GM18499 (cell line): ENCODE results near the gene OCA2.

Experiments
- ATAC-seq: cut with Tn5 transposase; IDR thresholded peaks from one replicate; pipeline ENCODE4 v1.9.1; 2021; ENCODE audit warnings: moderate number of reproducible peaks; ENCODE audit not compliant: insufficient read depth, unreplicated experiment

The OCA2 gene

DNA sequence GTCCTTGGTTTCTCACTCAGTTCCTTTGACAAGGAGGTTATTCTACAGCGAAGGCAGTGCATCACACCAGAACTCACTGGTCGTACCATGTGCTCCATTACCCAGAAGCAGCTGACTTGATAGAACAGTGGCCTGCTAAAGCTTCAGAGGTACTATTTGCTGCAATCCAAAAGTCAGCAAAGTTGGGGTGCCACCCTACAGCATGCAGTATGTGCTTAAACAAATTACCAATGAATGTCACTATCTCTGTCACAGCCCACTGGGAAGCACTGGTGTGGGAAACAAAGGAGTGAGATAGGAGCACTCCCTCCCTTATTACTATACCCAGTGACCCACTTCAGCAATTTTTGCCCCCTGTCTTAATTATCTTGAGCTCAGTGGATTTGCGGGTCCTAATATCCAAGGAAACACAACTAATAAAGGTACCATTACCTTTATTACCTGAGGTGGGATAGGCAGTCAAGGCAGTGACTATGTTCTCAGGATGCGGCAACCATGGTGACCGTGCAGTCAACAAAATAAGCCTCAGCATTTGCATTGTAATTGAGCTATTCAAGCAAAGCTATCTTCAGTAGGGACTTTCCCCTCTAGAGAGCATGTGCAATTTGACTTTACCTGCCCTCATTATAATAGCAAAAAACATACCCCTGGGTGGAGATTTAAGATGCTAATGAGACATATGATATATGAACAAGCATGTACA is 199.4 kb downstream of the OCA2 start:
- ATAC-seq = no peak

GRCh38 chr15:27897481-27897880 is 201.6 kb downstream of the OCA2 start:
- ATAC-seq = no peak

GRCh38 chr15:27894645-27895044 is 204.5 kb downstream of the OCA2 start:
- ATAC-seq = no peak

GRCh38 chr15:27889258-27889657 is 209.9 kb downstream of the OCA2 start:
- ATAC-seq = no peak

DNA sequence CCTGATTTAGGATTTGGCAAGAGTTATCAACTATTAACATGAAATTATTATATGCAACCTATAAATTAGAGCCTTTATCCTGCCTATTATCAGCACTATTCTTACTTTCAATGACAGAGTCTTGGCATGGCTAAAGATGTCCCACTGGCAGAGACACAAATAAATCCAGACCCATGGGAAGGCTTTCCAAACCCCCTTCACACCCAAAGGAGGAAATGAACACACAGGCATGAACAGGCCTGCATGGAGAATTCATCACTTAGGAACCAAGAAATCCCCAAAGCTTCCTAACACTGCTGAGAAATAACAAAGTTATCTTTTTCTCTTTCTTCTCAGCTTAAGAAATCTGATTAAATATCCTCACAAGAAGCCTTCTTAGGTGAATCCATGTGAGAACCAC is 213.9 kb downstream of the OCA2 start:
- no peak for ATAC-seq

DNA sequence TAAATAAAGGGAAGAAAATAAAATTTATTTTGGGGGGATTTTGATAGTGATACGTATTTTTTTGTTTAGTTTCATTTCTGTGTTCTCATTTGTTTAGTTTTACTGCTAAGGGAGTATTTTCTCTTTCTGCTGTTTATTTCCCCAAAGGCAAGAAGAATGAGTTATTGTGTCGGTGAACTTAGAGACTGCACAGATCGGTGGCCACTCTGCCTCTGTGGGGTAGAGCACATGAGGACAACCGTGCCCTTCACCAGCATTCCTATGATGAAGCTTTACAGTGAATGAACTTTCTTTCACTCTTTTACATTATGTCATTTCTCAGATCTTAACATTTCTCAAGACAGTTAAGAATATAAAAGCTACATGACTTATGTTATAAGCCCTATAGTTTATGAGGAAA is 214.4 kb downstream of the OCA2 start:
- ATAC-seq = no peak

DNA sequence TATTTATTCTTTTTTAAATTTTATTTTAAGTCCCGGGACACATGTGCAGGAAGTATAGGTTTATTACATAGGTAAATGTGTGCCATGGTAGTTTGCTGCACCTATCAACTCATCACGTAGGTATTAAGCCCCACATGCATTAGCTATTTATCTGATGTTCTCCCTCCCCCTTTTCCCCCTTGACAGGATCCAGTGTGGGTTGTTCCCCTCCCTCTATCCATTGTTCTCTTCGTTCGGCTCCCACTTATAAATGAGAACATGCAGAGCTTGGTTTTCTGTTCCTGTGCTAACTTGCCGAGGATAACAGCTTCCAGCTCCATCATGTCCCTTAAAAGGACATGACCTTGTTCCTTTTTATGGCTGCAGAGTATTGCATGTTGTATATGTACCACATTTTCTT is 220.3 kb downstream of the OCA2 start:
- ATAC-seq = no peak

- no peak for ATAC-seq
Observed at GRCh38 chr15:27873828-27874227, 225.3 kb downstream of the OCA2 start.

GRCh38 chr15:27873039-27873438 is 226.1 kb downstream of the OCA2 start:
- no peak for ATAC-seq

DNA sequence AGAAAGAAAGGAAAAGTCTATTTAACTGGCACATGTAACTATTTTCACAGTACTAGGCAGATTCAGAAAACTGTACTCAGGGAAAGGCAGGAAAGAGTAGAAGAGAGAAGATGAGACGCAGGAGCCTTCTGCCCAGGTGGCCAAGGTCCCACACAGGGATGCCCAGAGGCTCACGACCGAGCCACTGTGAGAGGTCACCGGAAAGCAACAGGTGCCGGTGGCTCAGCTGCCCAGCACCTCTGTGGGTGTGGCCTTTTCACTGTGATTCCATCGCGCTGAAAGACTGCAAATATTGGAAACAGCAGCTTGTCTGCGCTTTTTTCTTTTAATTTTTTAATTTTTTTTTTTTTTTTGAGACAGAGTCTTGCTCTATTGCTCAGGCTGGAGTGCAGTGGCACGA is 226.8 kb downstream of the OCA2 start:
- no peak for ATAC-seq

DNA sequence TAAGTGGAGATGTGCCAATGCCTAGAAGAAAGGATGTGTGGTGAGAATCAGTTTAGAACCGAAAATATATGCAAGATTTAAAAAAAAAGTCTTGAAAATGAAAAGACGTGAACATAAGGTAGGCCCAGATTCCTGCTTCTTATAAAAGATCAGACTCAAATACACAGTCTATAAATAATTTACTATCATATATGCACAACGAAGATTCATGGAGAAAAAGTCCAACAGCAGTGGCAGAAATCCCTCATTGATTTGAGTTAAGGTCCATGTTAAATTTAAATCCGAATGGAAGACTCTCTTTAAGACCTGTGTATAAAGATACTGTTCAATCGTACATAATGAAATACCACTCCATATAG is 227.2 kb downstream of the OCA2 start:
- no peak for ATAC-seq

DNA sequence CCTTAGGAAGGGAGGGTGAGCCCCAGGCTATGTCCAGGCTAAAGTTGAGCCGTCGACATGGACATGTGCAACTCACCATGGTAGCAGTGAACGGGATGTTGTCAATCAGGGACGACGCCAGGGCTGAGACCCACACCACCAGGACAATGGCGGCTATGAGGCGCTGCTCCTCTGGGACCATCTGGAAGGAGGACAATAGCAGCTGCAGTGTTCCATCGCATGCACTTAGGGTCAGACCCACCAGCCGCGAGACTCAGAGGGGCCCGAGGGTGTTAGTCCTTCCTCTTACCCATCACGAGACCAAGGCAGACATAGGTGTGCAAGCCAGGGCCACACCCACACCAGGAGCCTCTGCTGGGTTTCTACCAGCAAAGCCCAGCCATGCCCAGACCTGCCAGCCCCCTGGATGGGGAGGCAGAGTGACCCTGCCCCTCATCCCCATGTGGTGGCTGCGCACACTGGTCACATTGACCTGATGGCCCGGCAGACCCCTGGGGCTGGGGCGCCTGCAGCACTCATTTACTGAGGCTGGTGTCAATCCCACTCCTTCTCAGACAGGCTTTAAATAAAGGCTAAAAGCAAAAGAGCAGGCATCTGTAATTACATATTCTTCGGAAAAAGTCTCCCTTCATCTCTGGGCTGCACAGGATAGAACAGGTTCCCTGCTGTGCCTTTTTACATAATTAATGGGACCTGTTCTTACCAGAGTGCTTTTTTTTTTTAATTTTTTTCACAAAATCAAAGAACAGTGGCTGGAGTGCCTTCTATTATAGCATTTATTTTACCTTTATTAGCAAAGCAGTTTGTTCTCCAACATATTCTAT is 227.8 kb downstream of the OCA2 start:
- ATAC-seq = no peak

DNA sequence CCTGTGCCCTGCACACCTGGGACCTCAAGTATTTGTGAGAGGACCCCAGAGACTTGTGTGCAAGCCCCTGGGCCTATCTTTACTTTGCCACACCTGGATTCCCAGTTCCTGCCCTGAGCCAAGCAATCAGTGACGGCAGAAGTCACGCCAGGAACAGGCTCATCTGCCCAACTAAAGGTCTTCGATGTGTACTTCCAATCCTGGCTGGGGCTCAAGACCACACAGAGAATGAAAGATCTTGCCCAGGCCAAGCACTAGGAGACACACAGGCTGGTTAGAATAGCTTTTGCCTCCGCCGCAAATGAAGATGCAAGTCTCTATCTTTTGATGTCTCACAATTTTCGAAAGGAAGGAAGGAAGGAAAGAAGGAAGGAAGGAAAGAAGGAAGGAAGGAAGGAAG is 228.8 kb downstream of the OCA2 start:
- no peak for ATAC-seq

GRCh38 chr15:27869697-27870281 is 229.3 kb downstream of the OCA2 start:
- no peak for ATAC-seq

DNA sequence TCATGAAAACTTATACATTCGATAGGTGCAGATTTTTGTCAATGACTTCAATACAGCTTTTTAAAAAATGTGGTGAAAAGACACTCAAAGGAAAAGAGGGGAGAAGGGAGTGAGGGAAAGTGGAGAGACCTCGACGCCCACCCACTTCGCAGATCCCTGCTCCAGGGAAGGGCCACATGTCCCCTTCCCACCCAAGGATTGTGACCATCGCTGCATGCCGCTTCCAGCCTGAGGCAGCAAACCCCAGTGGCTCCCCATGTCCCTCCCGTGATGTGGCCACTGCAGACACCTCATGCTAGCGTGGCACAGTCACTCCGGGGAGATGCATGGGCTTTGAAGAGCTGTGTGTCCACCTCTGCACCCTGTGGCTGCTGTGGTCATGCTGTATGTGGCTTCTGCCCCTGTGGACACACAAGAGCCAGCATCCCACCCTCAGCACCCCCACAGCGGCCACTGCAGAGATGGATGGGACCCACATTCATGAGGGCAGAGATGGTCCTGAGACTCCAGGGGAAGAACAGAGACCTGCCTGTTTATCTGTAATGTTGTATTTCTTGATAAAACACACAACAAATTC is 230.2 kb downstream of the OCA2 start:
- no peak for ATAC-seq

GRCh38 chr15:27867861-27868260 is 231.3 kb downstream of the OCA2 start:
- no peak for ATAC-seq

DNA sequence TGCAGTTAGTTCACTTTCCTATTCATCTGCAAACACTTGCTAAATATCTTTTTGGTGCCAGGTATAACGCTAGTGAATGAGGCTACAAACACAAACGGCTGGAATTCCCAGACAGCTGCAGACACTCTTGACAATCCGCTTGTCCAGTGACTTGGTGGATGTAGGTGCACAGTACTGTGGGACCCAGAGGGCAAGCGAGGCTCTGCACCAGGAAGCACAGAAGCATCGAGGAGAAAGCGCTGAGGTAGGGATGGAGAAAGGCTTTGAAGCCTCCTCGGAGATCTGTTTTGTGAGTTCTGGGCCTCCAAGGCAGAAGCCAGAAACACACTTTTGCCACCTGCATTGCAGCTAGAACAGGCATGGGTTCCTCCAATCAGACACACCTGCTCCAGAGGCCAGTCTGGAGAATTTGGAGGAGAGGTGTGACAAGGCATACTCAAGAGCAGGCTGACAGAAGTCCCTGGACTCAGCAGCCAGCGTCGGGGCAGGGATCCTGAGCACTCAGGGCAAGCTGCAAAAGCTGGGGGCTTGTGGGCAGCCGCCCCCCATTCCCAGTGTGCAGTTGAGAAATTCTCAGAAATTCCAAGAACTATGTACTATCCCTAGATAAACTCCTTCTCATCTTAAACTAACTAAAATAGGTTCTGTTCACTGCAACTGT is 232.5 kb downstream of the OCA2 start:
- no peak for ATAC-seq

DNA sequence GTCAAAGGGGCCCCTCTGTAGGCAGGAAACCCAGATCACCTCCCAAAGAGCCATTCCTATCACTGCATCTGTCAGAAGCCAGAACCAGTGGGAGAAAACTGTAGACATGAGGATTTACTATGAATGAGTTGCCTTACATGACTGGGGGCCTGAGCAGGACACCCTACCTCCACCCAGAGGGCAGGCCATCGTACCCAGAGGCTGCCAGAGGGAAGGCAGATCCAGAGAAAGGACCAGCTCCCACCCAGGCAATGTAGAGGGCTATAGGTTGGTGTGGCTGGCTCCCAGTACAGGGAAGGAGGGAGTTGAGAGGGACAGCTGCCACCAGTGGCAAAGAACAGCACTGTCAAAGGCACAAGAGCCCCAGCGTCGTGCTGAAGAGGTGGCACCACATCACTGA is 233.2 kb downstream of the OCA2 start:
- no peak for ATAC-seq

GRCh38 chr15:27865323-27865922 is 233.7 kb downstream of the OCA2 start:
- no peak for ATAC-seq

DNA sequence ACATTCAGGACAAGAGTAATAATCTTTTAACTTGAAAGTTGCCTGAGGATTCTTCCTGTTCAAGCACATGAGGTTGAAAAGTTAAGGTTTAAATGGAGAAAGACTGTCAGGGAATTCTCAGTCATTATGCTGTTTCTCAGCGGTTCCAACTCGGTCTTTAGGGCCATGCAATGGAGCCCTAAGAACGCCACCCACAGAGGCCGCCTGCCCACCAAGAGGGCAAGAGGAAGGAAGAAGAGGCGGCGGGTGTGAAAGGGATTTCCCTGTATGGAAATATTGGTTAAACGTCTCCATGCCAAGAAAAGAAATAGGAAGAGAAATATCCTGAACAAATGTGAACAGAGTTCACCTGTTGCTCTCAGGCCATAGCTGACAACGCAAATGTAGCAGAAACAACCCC is 234.4 kb downstream of the OCA2 start:
- no peak for ATAC-seq
